HEK293 (cell line): Measurements from ENCODE around the gene C5orf63.

Source experiments
- BCL11B ChIP-seq: fragments of 450-650 bp; formaldehyde crosslinking; IDR thresholded peaks from 2 replicates; pipeline ENCODE4 v1.5.1; 2016; ENCODE audit warnings: low read depth, missing biosample characterization, missing genetic modification characterization
- MYNN ChIP-seq: fragments of 450-650 bp; formaldehyde crosslinking; IDR thresholded peaks from 2 replicates; pipeline ENCODE4 v1.5.1; 2016; ENCODE audit warnings: missing biosample characterization, missing genetic modification characterization, borderline replicate concordance
- SCRT2 ChIP-seq: fragments of 450-650 bp; formaldehyde crosslinking; IDR thresholded peaks from 2 replicates; pipeline ENCODE4 v1.5.1; 2016; ENCODE audit warnings: missing biosample characterization, missing genetic modification characterization
- YY1 ChIP-seq: fragments of 450-650 bp; formaldehyde crosslinking; IDR thresholded peaks from 2 replicates; pipeline ENCODE4 v1.5.1; 2018; ENCODE audit warnings: missing biosample characterization, missing genetic modification characterization
- ZBTB8A ChIP-seq: fragments of 450-650 bp; formaldehyde crosslinking; IDR thresholded peaks from 2 replicates; pipeline ENCODE4 v1.5.1; 2016; ENCODE audit warnings: missing biosample characterization, missing genetic modification characterization
- ZNF121 ChIP-seq: fragments of 450-650 bp; formaldehyde crosslinking; IDR thresholded peaks from 2 replicates; pipeline ENCODE4 v1.5.1; 2016; ENCODE audit warnings: missing biosample characterization, missing genetic modification characterization
- ZNF239 ChIP-seq: fragments of 450-650 bp; formaldehyde crosslinking; IDR thresholded peaks from 2 replicates; pipeline ENCODE4 v1.5.1; 2016; ENCODE audit warnings: missing biosample characterization, missing genetic modification characterization
- ZNF274 ChIP-seq, 2 experiments: fragments of 200-500 bp in 1 of 2; fragments of 450-650 bp in 1 of 2; sonication (Bioruptor generic) in 1 of 2; formaldehyde crosslinking in 1 of 2; IDR thresholded peaks; 2 replicates each; pipeline versions ENCODE4 v1.5.1 to v1.6.1; 2014 to 2016; ENCODE audit warnings: borderline replicate concordance in 1 of 2, inconsistent platforms in 1 of 2, low read length in 1 of 2, missing biosample characterization in 1 of 2, missing genetic modification characterization in 1 of 2
- TF ChIP-seq, protein P1 (sequence below): fragments of 450-650 bp; formaldehyde crosslinking; IDR thresholded peaks from 2 replicates; pipeline ENCODE4 v1.5.1; 2016; ENCODE audit warnings: missing biosample characterization, missing genetic modification characterization
- TF ChIP-seq, protein P2 (sequence below): fragments of 450-650 bp; formaldehyde crosslinking; IDR thresholded peaks from 2 replicates; pipeline ENCODE4 v1.5.1; 2016; ENCODE audit warnings: missing biosample characterization, missing genetic modification characterization
- TF ChIP-seq, protein P3 (sequence below): fragments of 450-650 bp; formaldehyde crosslinking; IDR thresholded peaks from 2 replicates; pipeline ENCODE4 v1.5.1; 2017; ENCODE audit warnings: missing biosample characterization, missing genetic modification characterization

DNA sequence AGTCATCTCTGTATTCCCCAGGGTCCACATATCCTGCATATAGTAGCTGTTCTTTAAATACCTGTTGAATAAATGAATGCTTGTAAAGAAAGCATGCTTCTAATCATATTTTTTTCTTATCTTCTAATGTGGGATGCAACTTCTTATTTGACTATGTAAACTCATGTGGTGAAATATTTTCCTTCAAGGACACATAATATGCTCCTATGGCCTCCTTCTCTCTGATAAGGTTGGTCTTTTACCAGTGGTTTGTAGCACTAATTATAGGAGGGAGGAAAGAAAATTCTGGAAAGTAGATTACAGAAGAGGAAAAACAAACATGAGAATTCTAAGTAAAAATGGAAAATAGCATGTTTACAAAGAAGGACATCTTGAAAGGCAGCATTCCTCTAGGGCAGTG lies 28.6 kb upstream of the C5orf63 start:
- TF ChIP-seq, protein P1, sequence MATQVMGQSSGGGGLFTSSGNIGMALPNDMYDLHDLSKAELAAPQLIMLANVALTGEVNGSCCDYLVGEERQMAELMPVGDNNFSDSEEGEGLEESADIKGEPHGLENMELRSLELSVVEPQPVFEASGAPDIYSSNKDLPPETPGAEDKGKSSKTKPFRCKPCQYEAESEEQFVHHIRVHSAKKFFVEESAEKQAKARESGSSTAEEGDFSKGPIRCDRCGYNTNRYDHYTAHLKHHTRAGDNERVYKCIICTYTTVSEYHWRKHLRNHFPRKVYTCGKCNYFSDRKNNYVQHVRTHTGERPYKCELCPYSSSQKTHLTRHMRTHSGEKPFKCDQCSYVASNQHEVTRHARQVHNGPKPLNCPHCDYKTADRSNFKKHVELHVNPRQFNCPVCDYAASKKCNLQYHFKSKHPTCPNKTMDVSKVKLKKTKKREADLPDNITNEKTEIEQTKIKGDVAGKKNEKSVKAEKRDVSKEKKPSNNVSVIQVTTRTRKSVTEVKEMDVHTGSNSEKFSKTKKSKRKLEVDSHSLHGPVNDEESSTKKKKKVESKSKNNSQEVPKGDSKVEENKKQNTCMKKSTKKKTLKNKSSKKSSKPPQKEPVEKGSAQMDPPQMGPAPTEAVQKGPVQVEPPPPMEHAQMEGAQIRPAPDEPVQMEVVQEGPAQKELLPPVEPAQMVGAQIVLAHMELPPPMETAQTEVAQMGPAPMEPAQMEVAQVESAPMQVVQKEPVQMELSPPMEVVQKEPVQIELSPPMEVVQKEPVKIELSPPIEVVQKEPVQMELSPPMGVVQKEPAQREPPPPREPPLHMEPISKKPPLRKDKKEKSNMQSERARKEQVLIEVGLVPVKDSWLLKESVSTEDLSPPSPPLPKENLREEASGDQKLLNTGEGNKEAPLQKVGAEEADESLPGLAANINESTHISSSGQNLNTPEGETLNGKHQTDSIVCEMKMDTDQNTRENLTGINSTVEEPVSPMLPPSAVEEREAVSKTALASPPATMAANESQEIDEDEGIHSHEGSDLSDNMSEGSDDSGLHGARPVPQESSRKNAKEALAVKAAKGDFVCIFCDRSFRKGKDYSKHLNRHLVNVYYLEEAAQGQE (tag by site-specific recombination): no peak
- TF ChIP-seq, protein P2, sequence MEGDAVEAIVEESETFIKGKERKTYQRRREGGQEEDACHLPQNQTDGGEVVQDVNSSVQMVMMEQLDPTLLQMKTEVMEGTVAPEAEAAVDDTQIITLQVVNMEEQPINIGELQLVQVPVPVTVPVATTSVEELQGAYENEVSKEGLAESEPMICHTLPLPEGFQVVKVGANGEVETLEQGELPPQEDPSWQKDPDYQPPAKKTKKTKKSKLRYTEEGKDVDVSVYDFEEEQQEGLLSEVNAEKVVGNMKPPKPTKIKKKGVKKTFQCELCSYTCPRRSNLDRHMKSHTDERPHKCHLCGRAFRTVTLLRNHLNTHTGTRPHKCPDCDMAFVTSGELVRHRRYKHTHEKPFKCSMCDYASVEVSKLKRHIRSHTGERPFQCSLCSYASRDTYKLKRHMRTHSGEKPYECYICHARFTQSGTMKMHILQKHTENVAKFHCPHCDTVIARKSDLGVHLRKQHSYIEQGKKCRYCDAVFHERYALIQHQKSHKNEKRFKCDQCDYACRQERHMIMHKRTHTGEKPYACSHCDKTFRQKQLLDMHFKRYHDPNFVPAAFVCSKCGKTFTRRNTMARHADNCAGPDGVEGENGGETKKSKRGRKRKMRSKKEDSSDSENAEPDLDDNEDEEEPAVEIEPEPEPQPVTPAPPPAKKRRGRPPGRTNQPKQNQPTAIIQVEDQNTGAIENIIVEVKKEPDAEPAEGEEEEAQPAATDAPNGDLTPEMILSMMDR: no peak
- TF ChIP-seq YY1 (no peak), BCL11B (tag by site-specific recombination) (no peak), SCRT2 (tag by site-specific recombination) (0 out of 2 replicates have a peak, but pooled peaks have one; percentile 31), ZNF274 (IDR thresholded peaks at IDR 0.05; ENCODE audit: low read length) (no peak), ZNF274 (tag by site-specific recombination; IDR thresholded peaks at IDR 0.05; ENCODE audit: borderline replicate concordance) (no peak), ZNF239 (tag by site-specific recombination) (no peak), MYNN (no peak), ZBTB8A (no peak), ZNF121 (tag by site-specific recombination) (no peak)
- TF ChIP-seq, protein P3, sequence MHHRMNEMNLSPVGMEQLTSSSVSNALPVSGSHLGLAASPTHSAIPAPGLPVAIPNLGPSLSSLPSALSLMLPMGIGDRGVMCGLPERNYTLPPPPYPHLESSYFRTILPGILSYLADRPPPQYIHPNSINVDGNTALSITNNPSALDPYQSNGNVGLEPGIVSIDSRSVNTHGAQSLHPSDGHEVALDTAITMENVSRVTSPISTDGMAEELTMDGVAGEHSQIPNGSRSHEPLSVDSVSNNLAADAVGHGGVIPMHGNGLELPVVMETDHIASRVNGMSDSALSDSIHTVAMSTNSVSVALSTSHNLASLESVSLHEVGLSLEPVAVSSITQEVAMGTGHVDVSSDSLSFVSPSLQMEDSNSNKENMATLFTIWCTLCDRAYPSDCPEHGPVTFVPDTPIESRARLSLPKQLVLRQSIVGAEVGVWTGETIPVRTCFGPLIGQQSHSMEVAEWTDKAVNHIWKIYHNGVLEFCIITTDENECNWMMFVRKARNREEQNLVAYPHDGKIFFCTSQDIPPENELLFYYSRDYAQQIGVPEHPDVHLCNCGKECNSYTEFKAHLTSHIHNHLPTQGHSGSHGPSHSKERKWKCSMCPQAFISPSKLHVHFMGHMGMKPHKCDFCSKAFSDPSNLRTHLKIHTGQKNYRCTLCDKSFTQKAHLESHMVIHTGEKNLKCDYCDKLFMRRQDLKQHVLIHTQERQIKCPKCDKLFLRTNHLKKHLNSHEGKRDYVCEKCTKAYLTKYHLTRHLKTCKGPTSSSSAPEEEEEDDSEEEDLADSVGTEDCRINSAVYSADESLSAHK (tag by site-specific recombination): no peak
